ENCODE data around the gene UMAD1. TPM values are rescaled to one million over a fixed set of nuclear protein-coding genes. Genes with fewer than 3 reads are reported as not detected.

The UMAD1 gene
- total and polyA plus RNA-seq, 2 experiments from 2014 or later = 8.4 to 12.4 TPM

DNA sequence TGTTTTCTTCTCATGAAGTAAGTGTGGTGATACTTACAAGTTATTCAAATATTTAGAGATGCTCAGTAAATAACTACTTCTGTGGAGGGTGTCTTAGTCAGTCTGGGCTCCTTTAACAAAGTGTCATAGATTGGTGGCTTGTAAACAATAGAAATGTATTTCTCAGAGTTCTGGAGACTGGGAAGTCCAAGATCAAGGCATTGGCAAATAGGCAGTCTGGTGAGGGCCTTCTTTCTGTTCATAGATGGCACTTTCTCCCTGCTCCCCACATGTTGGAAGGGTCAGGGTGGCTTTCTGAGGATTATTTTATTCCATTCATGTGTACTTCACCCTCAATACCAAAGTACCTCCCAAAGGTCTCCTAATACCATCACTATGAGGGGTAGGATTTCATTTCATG is 59.4 kb downstream of the UMAD1 start (continued):
- no peak for TF ChIP-seq ZNF462 (CRISPR knock-in tag; IDR thresholded peaks at IDR 0.05)

- Histone ChIP-seq H4K20me1 (replicated peaks; ENCODE audit: insufficient read depth) (no peaks in the 10 kb centered on the region), H3K27me3 (ENCODE audit: insufficient read depth) (no peaks in the 10 kb centered on the region), H3F3A (replicated peaks; ENCODE audit: low read depth) (no peaks in the 10 kb centered on the region), H3K36me3 (ENCODE audit: insufficient read depth) (no peaks in the 10 kb centered on the region), H2AFZ (no peak overlapping the region), H3K9me2 (ENCODE audit: insufficient read depth) (no peaks in the 10 kb centered on the region), H3K4me1 (ENCODE audit: insufficient read depth) (peaks cover 12% of the 10 kb centered on the region; the same call in 1 of the 2 replicates), H3K27ac (ENCODE audit: low read depth) (no peak overlapping the region), H3K4me3 (no peak overlapping the region), H3K79me2 (replicated peaks; ENCODE audit: insufficient read depth) (no peaks in the 10 kb centered on the region), H3K4me2 (no peak overlapping the region)
- Mint-ChIP-seq H3K27ac (no peak overlapping the region; the same call in 1 of the 2 replicates), H3K27me3 (ENCODE audit: insufficient read depth, low read depth, poor library complexity) (peaks cover 2% of the 10 kb centered on the region), H3K4me3 (no peak overlapping the region), H3K9me3 (no peaks in the 10 kb centered on the region), H3K36me3 (ENCODE audit: low read depth) (no peaks in the 10 kb centered on the region), H3K4me1 (peaks cover 23% of the 10 kb centered on the region)
- ATAC-seq = no peak
- no peak for DNase-seq (ENCODE audit: low spot score)
- TF ChIP-seq, protein P1, sequence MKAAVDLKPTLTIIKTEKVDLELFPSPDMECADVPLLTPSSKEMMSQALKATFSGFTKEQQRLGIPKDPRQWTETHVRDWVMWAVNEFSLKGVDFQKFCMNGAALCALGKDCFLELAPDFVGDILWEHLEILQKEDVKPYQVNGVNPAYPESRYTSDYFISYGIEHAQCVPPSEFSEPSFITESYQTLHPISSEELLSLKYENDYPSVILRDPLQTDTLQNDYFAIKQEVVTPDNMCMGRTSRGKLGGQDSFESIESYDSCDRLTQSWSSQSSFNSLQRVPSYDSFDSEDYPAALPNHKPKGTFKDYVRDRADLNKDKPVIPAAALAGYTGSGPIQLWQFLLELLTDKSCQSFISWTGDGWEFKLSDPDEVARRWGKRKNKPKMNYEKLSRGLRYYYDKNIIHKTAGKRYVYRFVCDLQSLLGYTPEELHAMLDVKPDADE (IDR thresholded peaks at IDR 0.05) = no peak
- TF ChIP-seq CTCF (conservative IDR thresholded peaks at IDR 0.05; ENCODE audit: low read depth in 2 of 2) (no peak), NANOG (IDR thresholded peaks at IDR 0.05; ENCODE audit: borderline replicate concordance) (no peak), EZH2phosphoT487 (IDR thresholded peaks at IDR 0.05; ENCODE audit: unreplicated experiment) (no peak), STAT1 (IDR thresholded peaks at IDR 0.05; ENCODE audit: unreplicated experiment) (no peak), ZNF462 (CRISPR knock-in tag; IDR thresholded peaks at IDR 0.05) (no peak), EZH2 (IDR thresholded peaks at IDR 0.05; ENCODE audit: low read depth, unreplicated experiment) (no peak)
Measured at GRCh38 chr7:7701527-7701926, 61.0 kb downstream of the UMAD1 start.
